Spinal cord (tissue), 10 donors: Measurements from ENCODE around the gene ZNF224. TPM values are rescaled to one million over a fixed set of nuclear protein-coding genes. Genes with fewer than 3 reads are reported as not detected.

Experiments used
- DNase-seq, 6 donors: peaks; one replicate each; pipeline versions ENCODE4 v3.0.0 to v3.0.0-alpha.2; 2013 to 2015; ENCODE audit warnings: low spot score in 6 of 6, low read depth in 4 of 6
- H3K27ac ChIP-seq: one replicate; pipeline ENCODE4 v1.5.1; 2013; ENCODE audit warnings: low read depth, low read length, control low read depth
- H3K27me3 ChIP-seq: one replicate; pipeline ENCODE4 v1.6.1; 2013; ENCODE audit warnings: low read length; ENCODE audit not compliant: control insufficient read depth, insufficient read depth
- H3K36me3 ChIP-seq: one replicate; pipeline ENCODE4 v1.6.1; 2013; ENCODE audit warnings: low read length; ENCODE audit not compliant: control insufficient read depth, insufficient read depth
- H3K4me1 ChIP-seq: one replicate; pipeline ENCODE4 v1.6.1; 2013; ENCODE audit warnings: low read length; ENCODE audit not compliant: control insufficient read depth, insufficient read depth
- H3K4me3 ChIP-seq: one replicate; pipeline ENCODE4 v1.5.1; 2013; ENCODE audit warnings: low read depth, low read length, control low read depth
- H3K9me3 ChIP-seq: one replicate; pipeline ENCODE4 v1.6.1; 2013; ENCODE audit warnings: low read length; ENCODE audit not compliant: control insufficient read depth, insufficient read depth
- WGBS: methylation state at CpG from one replicate; pipeline ENCODE4 v1.1.5; 2013; ENCODE audit warnings: missing lambda C conversion rate; ENCODE audit not compliant: insufficient coverage; 5-methylcytosine and 5-hydroxymethylcytosine counted together
- polyA plus RNA-seq, 2 donors: library from polyadenylated mRNA; unstranded; fragments of 120-200 nt; gene quantifications; one replicate each; pipeline ENCODE4 v1.2.1, GENCODE V29; 2013; ENCODE audit not compliant: insufficient read length in 2 of 2
- total RNA-seq, 2 donors: library from RNA; depleted of rRNA in 1 of 2; stranded (reverse); fragments of 120-200 nt in 1 of 2; fragments of >200 nt in 1 of 2; gene quantifications; one replicate each; pipeline versions ENCODE4 v1.2.3 to v1.2.4, GENCODE V29; 2013 to 2014
- donor health status: healthy.

The ZNF224 gene
- total and polyA plus RNA-seq, 4 donors: 23.9 to 49.9 (median 31.4) TPM

- Histone ChIP-seq H3K27ac (peak within 1 kb of the TSS; percentile 27), H3K4me3 (peak within 1 kb of the TSS; percentile 70), H3K9me3 (peaks cover under 1% of the 10 kb centered on the region), H3K4me1 (peaks cover 6% of the 10 kb centered on the region), H3K27me3 (no peaks in the 10 kb centered on the region), H3K36me3 (peaks cover 10% of the 10 kb centered on the region)
- WGBS: 0% methylated on average over 28 of the region's 40 CpGs
- DNase-seq: peak; percentile 86 to 99 (median 90)
Measured at GRCh38 chr19:44071824-44072542, 22.2 kb upstream of the ZNF224 start, which contains the start of gene ZNF284. Gene ZNF284, plus strand, starts transcription at chr19:44072159. Its CDS starts 4,231 bp downstream, at chr19:44076390.

- no peak overlapping the region for H3K27ac ChIP-seq
- 27% methylated on average over 14 of the region's 18 CpGs for WGBS
- no peaks in the 10 kb centered on the region for H3K9me3 ChIP-seq
- DNase-seq: peak in 1 of 6 donors; percentile 6
- peaks cover 6% of the 10 kb centered on the region for H3K4me1 ChIP-seq
- peak overlapping the region; percentile 70 for H3K4me3 ChIP-seq
- peaks cover 4% of the 10 kb centered on the region for H3K36me3 ChIP-seq
- H3K27me3 ChIP-seq: no peaks in the 10 kb centered on the region
Measured at GRCh38 chr19:44072543-44073401, 21.4 kb upstream of the ZNF224 start.

DNA sequence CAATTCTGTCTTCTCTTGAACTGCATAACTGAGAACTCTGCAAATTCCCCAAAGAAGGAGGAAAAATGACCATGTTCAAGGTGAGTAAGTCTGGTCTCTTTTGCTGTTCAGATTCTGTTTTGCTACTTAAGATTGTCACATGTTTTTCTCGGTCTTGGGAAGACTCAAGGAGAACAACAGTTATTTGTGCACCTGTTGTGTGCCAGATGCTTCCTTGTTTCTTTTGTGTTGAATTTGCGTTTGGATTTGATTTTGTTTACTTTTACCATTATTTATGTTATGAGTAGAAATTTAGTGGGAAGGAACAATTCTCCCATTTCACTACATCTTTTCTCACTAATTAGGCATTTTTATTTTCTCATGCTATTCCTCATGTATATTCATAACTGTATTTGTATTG lies 17.8 kb upstream of the ZNF224 start:
- no peaks in the 10 kb centered on the region for H3K9me3 ChIP-seq
- 80% methylated on average over 1 of the region's 2 CpGs for WGBS
- H3K27ac ChIP-seq: no peak overlapping the region
- no peak overlapping the region for H3K4me3 ChIP-seq
- DNase-seq: no peak
- H3K27me3 ChIP-seq: no peaks in the 10 kb centered on the region
- peaks cover 6% of the 10 kb centered on the region for H3K4me1 ChIP-seq
- H3K36me3 ChIP-seq: peaks cover 18% of the 10 kb centered on the region

- no peak for DNase-seq
- Histone ChIP-seq H3K4me3 (no peak overlapping the region), H3K27me3 (no peaks in the 10 kb centered on the region), H3K9me3 (no peaks in the 10 kb centered on the region), H3K27ac (no peak overlapping the region), H3K4me1 (peaks cover 6% of the 10 kb centered on the region), H3K36me3 (peaks cover 12% of the 10 kb centered on the region)
- WGBS: 81% methylated on average over 2 of the region's 4 CpGs
Measured at GRCh38 chr19:44092108-44092507, 2.1 kb upstream of the ZNF224 start.

DNA sequence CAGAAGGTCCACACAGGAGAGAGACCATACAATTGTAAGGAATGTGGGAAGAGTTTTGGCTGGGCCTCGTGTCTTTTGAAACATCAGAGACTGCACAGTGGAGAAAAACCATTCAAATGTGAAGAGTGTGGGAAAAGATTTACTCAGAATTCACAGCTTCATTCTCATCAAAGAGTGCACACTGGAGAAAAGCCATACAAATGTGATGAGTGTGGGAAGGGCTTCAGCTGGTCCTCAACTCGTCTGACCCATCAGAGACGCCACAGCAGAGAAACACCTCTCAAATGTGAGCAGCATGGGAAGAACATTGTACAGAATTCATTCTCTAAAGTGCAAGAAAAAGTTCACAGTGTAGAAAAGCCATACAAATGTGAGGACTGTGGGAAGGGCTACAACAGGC lies 13.6 kb downstream of the ZNF224 start:
- Histone ChIP-seq H3K36me3 (peaks cover 16% of the 10 kb centered on the region), H3K27ac (no peak overlapping the region), H3K9me3 (peaks cover 13% of the 10 kb centered on the region), H3K4me1 (no peaks in the 10 kb centered on the region), H3K4me3 (no peak overlapping the region), H3K27me3 (no peaks in the 10 kb centered on the region)
- WGBS: 90% methylated on average over 2 of the region's 3 CpGs
- no peak for DNase-seq

- Histone ChIP-seq H3K4me1 (peaks cover 2% of the 10 kb centered on the region), H3K27ac (no peak overlapping the region), H3K9me3 (peaks cover 13% of the 10 kb centered on the region), H3K36me3 (peaks cover 12% of the 10 kb centered on the region), H3K4me3 (no peak overlapping the region), H3K27me3 (no peaks in the 10 kb centered on the region)
- DNase-seq: no peak
Measured at GRCh38 chr19:44109458-44109857, 15.3 kb downstream of the ZNF224 start.

DNA sequence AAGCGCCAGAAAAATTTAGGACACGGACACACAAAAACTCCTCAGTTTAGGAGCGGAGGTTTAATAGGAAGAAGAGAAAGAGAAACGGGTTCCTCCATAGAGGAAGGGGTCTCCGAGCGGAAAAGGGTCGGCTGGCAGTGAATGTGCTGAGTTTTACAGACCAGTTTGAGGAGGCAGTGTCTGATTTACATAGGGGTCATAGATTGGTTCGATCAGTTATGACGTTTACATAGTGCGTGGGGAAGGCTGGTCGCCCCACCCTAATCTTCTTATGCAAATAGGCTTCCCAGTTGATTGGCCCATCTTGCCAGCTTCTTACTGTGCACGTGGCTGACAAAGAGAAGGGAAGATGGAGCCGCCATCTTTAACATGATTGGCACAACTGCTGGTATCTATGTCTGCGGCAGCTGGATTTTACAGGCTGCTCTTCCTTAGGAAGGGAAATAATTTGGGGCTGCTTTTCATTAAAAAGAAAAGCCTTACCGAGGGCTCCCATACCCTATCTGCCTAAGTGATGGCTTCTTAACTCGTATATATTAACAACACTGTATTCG lies 17.8 kb downstream of the ZNF224 start:
- Histone ChIP-seq H3K9me3 (peaks cover 11% of the 10 kb centered on the region), H3K27me3 (no peaks in the 10 kb centered on the region), H3K4me3 (peak overlapping the region; percentile 86), H3K4me1 (peaks cover 4% of the 10 kb centered on the region), H3K27ac (peak overlapping the region; percentile 25), H3K36me3 (peaks cover 14% of the 10 kb centered on the region)
- WGBS: 10% methylated on average over 12 of the region's 17 CpGs
- peak in 3 of 6 donors; percentile 9 to 92 (median 75) for DNase-seq

- Histone ChIP-seq H3K9me3 (peaks cover 6% of the 10 kb centered on the region), H3K4me3 (peak overlapping the region; percentile 86), H3K36me3 (peaks cover 10% of the 10 kb centered on the region), H3K27me3 (no peaks in the 10 kb centered on the region), H3K27ac (peak overlapping the region; percentile 87), H3K4me1 (peaks cover 4% of the 10 kb centered on the region)
- WGBS: 0% methylated on average over 9 of the region's 11 CpGs
- DNase-seq: no peak
Measured at GRCh38 chr19:44112802-44113137, 18.6 kb downstream of the ZNF224 start.

DNA sequence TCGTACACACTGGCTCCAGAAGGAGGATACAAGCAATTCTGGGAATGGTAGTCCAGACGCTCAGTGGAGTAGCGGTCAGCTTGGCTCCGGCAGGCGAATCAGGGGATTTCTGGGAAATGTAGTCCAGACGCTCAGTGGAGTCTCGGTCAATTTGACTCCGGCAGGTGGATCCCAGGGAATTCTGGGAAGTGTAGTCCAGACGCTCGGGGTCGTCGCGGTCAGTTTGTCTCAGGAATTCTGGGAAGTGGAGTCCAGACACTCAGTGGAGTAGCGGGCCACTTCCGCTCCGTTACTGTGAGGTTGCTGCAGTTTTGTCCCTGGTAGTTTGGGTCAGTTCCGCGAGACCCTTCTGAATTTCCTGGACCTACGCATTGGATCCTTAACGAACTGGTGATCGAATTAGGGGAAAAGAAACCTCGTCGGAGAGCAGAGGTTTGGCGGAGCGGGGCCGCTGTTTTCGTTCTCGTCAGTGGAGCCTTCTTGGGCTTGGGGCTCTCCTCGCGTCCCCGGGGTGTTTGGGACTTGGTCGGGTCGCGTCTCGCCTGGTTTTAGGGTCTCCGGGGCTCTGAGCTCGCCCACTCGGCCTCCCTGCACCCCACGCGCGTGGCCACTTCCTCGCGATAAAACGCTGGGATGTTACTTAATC lies 19.1 kb downstream of the ZNF224 start, which contains the start of gene ZNF225:
TSS of gene ZNF225 (plus strand) at position 262 of the 646 bp plus-strand sequence. CDS start 2,429 bp downstream, outside the sequence.
- Histone ChIP-seq H3K27ac (peak within 1 kb of the TSS; percentile 87), H3K36me3 (peaks cover 11% of the 10 kb centered on the region), H3K4me3 (peak within 1 kb of the TSS; percentile 86), H3K4me1 (peaks cover 4% of the 10 kb centered on the region), H3K9me3 (peaks cover 6% of the 10 kb centered on the region), H3K27me3 (no peaks in the 10 kb centered on the region)
- DNase-seq: peak; percentile 97 to 100 (median 99)
- WGBS: under 1% methylated on average over 44 of the region's 44 CpGs
